ENCODE data around the gene ABLIM1. TPM values are rescaled to one million over a fixed set of nuclear protein-coding genes. Genes with fewer than 3 reads are reported as not detected.
A peak's percentile ranks its signal among the peaks of the same experiment; 100 is the strongest.

Gene ABLIM1
- total and polyA plus RNA-seq, 8 donors = 13.3 to 44.5 (median 33.3) TPM

- no peak for TF ChIP-seq CTCF (IDR thresholded peaks at IDR 0.05)
- FAIRE-seq = no peak
- H3K4me3 ChIP-seq = no peak overlapping the region
- no peak for ATAC-seq
- peaks cover 0 to 25% (median 11%) of the 10 kb centered on the region in 3 donors for H3K4me1 ChIP-seq
- no peaks in the 10 kb centered on the region for H3K36me3 ChIP-seq
- no peaks in the 10 kb centered on the region for H3K27me3 ChIP-seq
- no peak for DNase-seq
- intact Hi-C loops (cut with DNase I) = no loop called here
- WGBS, 2 donors = 72 to 97% methylated on average over 2 of the region's 2 CpGs
- H3K9me3 ChIP-seq = no peaks in the 10 kb centered on the region
- peak overlapping the region in 2 of 4 donors; percentile 76 to 83 for H3K27ac ChIP-seq
These were observed 33.7 kb downstream of the ABLIM1 start for GRCh38 chr10:114624422-114624821.

GRCh38 chr10:114623661-114624294 lies 34.3 kb downstream of the ABLIM1 start:
- H3K4me1 ChIP-seq = peaks cover 0 to 25% (median 11%) of the 10 kb centered on the region in 3 donors
- intact Hi-C loops (cut with DNase I) = no loop called here
- DNase-seq (peak in 3 of 6 donors; percentile 31 to 53 (median 37)), ATAC-seq (peak; percentile 95 to 96 (median 95)), FAIRE-seq (no peak)
- no peaks in the 10 kb centered on the region for H3K9me3 ChIP-seq
- no peaks in the 10 kb centered on the region for H3K36me3 ChIP-seq
- no peak overlapping the region for H3K4me3 ChIP-seq
- no peaks in the 10 kb centered on the region for H3K27me3 ChIP-seq
- no peak for TF ChIP-seq CTCF (IDR thresholded peaks at IDR 0.05)
- 23 to 35% methylated on average over 2 of the region's 2 CpGs for WGBS, 2 donors
- H3K27ac ChIP-seq = peak overlapping the region in 3 of 4 donors; percentile 8 to 83 (median 76)

- no peak for FAIRE-seq
- TF ChIP-seq CTCF (IDR thresholded peaks at IDR 0.05) = no peak
These were observed 34.9 kb downstream of the ABLIM1 start for GRCh38 chr10:114623155-114623554.

GRCh38 chr10:114618722-114619121 lies 39.4 kb downstream of the ABLIM1 start:
- H3K4me3 ChIP-seq = no peak overlapping the region
- no peaks in the 10 kb centered on the region for H3K9me3 ChIP-seq
- WGBS, 2 donors = 89 to 93% methylated on average over 3 of the region's 3 CpGs
- H3K36me3 ChIP-seq = no peaks in the 10 kb centered on the region
- H3K27me3 ChIP-seq = no peaks in the 10 kb centered on the region
- FAIRE-seq = no peak
- intact Hi-C loops (cut with DNase I) = no loop called here
- TF ChIP-seq CTCF (IDR thresholded peaks at IDR 0.05) = no peak
- H3K4me1 ChIP-seq = peaks cover 6 to 17% (median 12%) of the 10 kb centered on the region in 3 donors
- no peak for ATAC-seq
- H3K27ac ChIP-seq = no peak overlapping the region
- no peak for DNase-seq

More at GRCh38 chr10:114623155-114623554, 34.9 kb downstream of the ABLIM1 start:
- Histone ChIP-seq H3K27ac (peak overlapping the region in 2 of 4 donors; percentile 76 to 83), H3K4me1 (peaks cover 0 to 25% (median 11%) of the 10 kb centered on the region in 3 donors), H3K4me3 (no peak overlapping the region), H3K9me3 (no peaks in the 10 kb centered on the region), H3K36me3 (no peaks in the 10 kb centered on the region), H3K27me3 (no peaks in the 10 kb centered on the region)
- 73 to 77% methylated on average over 2 of the region's 2 CpGs for WGBS, 2 donors
- intact Hi-C loops (cut with DNase I) = no loop called here
- ATAC-seq (peak in 1 of 4 donors; percentile 7), DNase-seq (no peak)

- DNase-seq = no peak
- 94 to 98% methylated on average over 4 of the region's 4 CpGs for WGBS, 2 donors
- Histone ChIP-seq H3K4me1 (peaks cover 15 to 25% (median 19%) of the 10 kb centered on the region in 3 donors), H3K4me3 (no peak overlapping the region), H3K36me3 (no peaks in the 10 kb centered on the region), H3K27me3 (no peaks in the 10 kb centered on the region), H3K27ac (no peak overlapping the region), H3K9me3 (no peaks in the 10 kb centered on the region)
- ATAC-seq = no peak
- no peak for TF ChIP-seq CTCF (IDR thresholded peaks at IDR 0.05)
- no peak for FAIRE-seq
- intact Hi-C loops (cut with DNase I) = no loop called here
These were observed 41.6 kb downstream of the ABLIM1 start for GRCh38 chr10:114616516-114616915.

Measured in pancreas (tissue), 10 donors.